GM12878 (cell line): ENCODE measurements around the gene MEGF6. TPM values are rescaled to one million over a fixed set of nuclear protein-coding genes. Genes with fewer than 3 reads are reported as not detected.

ENCODE experiments used
- ASH2L ChIP-seq: fragments of 300-600, 200-600 bp; sonication (generic); IDR thresholded peaks from 2 replicates; pipeline ENCODE4 v1.6.1; 2017; ENCODE audit warnings: low read depth, mild to moderate bottlenecking, borderline replicate concordance
- CBX5 ChIP-seq: sonication (generic); IDR thresholded peaks from 2 replicates; pipeline ENCODE4 v1.6.1; 2016; ENCODE audit warnings: low read depth, moderate library complexity, mild to moderate bottlenecking, inconsistent platforms
- IKZF1 ChIP-seq: fragments of 450-650 bp; conservative IDR thresholded peaks from 2 replicates; pipeline ENCODE4 v1.6.1; 2017; ENCODE audit warnings: antibody characterized with exemption, mild to moderate bottlenecking
- JUND ChIP-seq: IDR thresholded peaks from 2 replicates; pipeline ENCODE4 v1.6.1; 2012; ENCODE audit warnings: low read depth, mild to moderate bottlenecking, low read length, improper control_type of control experiment, moderate library complexity
- MYB ChIP-seq: fragments of 150-350 bp; IDR thresholded peaks from 2 replicates; pipeline ENCODE4 v1.6.1; 2014; ENCODE audit warnings: mild to moderate bottlenecking, low read depth, low read length, borderline replicate concordance
- NFIC ChIP-seq: IDR thresholded peaks from 2 replicates; pipeline ENCODE4 v1.6.1; 2012; ENCODE audit warnings: low read depth, mild to moderate bottlenecking, inconsistent platforms, low read length, moderate library complexity
- SREBF1 ChIP-seq: IDR thresholded peaks from 2 replicates; pipeline ENCODE4 v1.6.1; 2012; ENCODE audit warnings: mild to moderate bottlenecking, low read length
- TCF7 ChIP-seq: IDR thresholded peaks from 2 replicates; pipeline ENCODE4 v1.6.1; 2014; ENCODE audit warnings: antibody characterized with exemption, borderline replicate concordance
- polyA plus RNA-seq, 11 experiments: library from polyadenylated mRNA; depleted of rRNA in 4 of 11; unstranded in 6 of 11; stranded (reverse) in 5 of 11; fragments of >200 nt; fragmentation: Nextera tagmentation in 4 of 11; fragmentation: Illumina TruSeq in 1 of 11; extraction: Ambion mirVana in 4 of 11; extraction: Trizol in 1 of 11; gene quantifications; 1 replicate in 1 of 11; 2 replicates in 10 of 11; pipeline versions ENCODE4 v1.2.1 to v1.2.3, GENCODE V29; 2011 to 2016; ENCODE audit warnings: inconsistent platforms in 2 of 11, missing spikeins in 2 of 11, low read depth in 1 of 11
- total RNA-seq, 4 experiments: library from RNA; depleted of rRNA in 3 of 4; stranded (reverse); fragments of >200 nt in 3 of 4; fragmentation: Illumina TruSeq in 1 of 4; extraction: Trizol in 1 of 4; gene quantifications; 2 replicates each; pipeline versions ENCODE4 v1.2.1 to v1.2.3, GENCODE V29; 2013 to 2021
- TF ChIP-seq, protein P1 (sequence below): fragments of 450-650 bp; formaldehyde crosslinking; IDR thresholded peaks from 2 replicates; pipeline ENCODE4 v1.4.0; 2020; ENCODE audit warnings: mild to moderate bottlenecking, moderate library complexity
- TF ChIP-seq, protein P2 (sequence below): fragments of 450-650 bp; IDR thresholded peaks from 2 replicates; pipeline ENCODE4 v1.6.1; 2016; ENCODE audit warnings: mild to moderate bottlenecking

The MEGF6 gene
- total and polyA plus RNA-seq, 10 of the 15 experiments (the other 5 are each of a cell fraction or from before 2014, with no cell fraction given), result 0.03 to 0.41 TPM; not detected in 8

DNA sequence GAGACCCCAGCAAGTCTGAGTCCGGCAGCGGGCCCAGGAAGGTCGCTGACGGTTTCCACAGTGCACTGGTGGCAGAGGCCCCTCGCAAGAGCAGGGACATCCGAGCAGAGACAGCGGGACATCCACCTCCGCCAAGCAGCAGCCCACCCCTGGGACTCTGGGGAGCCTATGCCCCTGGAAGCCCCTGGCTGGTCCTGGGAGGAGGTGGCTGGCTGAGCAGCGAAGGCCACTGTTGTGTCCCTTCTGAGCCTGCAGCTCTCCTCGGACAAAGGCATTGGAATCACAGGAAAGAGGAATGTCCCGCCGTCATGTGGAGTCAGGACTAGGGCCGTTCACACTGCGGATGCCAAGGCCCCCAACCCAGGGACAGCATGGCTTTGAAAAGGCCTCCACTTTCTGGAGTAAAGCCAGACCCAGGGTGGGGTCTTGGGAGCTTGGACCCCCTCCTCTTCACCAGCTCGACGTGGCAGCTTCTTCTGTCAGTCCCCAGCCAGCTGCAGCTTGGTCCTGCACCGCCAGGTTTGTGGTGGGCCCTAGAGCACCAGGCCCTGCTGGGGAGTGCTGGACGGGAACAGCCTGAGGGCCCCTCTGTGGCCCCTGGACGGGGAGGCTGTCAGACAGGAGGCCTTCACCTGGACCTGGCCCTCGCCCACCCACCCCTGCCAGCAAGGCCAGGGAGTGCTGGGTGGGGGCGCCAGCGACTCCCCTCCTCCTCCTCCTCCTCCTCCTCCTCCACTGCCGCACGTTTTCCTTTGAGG lies 1.4 kb downstream of the MEGF6 start (continued):
- TF ChIP-seq SREBF1 (no peak), NFIC (no peak), JUND (no peak), MYB (no peak), ASH2L (no peak), IKZF1 (no peak), CBX5 (no peak), TCF7 (no peak)
- TF ChIP-seq, protein P1, sequence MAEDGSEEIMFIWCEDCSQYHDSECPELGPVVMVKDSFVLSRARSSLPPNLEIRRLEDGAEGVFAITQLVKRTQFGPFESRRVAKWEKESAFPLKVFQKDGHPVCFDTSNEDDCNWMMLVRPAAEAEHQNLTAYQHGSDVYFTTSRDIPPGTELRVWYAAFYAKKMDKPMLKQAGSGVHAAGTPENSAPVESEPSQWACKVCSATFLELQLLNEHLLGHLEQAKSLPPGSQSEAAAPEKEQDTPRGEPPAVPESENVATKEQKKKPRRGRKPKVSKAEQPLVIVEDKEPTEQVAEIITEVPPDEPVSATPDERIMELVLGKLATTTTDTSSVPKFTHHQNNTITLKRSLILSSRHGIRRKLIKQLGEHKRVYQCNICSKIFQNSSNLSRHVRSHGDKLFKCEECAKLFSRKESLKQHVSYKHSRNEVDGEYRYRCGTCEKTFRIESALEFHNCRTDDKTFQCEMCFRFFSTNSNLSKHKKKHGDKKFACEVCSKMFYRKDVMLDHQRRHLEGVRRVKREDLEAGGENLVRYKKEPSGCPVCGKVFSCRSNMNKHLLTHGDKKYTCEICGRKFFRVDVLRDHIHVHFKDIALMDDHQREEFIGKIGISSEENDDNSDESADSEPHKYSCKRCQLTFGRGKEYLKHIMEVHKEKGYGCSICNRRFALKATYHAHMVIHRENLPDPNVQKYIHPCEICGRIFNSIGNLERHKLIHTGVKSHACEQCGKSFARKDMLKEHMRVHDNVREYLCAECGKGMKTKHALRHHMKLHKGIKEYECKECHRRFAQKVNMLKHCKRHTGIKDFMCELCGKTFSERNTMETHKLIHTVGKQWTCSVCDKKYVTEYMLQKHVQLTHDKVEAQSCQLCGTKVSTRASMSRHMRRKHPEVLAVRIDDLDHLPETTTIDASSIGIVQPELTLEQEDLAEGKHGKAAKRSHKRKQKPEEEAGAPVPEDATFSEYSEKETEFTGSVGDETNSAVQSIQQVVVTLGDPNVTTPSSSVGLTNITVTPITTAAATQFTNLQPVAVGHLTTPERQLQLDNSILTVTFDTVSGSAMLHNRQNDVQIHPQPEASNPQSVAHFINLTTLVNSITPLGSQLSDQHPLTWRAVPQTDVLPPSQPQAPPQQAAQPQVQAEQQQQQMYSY (CRISPR knock-in tag), result no peak
- TF ChIP-seq, protein P2, sequence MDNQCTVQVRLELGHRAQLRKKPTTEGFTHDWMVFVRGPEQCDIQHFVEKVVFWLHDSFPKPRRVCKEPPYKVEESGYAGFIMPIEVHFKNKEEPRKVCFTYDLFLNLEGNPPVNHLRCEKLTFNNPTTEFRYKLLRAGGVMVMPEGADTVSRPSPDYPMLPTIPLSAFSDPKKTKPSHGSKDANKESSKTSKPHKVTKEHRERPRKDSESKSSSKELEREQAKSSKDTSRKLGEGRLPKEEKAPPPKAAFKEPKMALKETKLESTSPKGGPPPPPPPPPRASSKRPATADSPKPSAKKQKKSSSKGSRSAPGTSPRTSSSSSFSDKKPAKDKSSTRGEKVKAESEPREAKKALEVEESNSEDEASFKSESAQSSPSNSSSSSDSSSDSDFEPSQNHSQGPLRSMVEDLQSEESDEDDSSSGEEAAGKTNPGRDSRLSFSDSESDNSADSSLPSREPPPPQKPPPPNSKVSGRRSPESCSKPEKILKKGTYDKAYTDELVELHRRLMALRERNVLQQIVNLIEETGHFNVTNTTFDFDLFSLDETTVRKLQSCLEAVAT, result no peak
